ENCODE results near the gene SLC30A5. TPM values are rescaled to one million over a fixed set of nuclear protein-coding genes. Genes with fewer than 3 reads are reported as not detected.

Gene SLC30A5
- total and polyA plus RNA-seq, 9 of the 15 experiments (the other 6 are each of a cell fraction or from before 2014, with no cell fraction given) = 22.9 to 86.8 (median 62.5) TPM

DNA sequence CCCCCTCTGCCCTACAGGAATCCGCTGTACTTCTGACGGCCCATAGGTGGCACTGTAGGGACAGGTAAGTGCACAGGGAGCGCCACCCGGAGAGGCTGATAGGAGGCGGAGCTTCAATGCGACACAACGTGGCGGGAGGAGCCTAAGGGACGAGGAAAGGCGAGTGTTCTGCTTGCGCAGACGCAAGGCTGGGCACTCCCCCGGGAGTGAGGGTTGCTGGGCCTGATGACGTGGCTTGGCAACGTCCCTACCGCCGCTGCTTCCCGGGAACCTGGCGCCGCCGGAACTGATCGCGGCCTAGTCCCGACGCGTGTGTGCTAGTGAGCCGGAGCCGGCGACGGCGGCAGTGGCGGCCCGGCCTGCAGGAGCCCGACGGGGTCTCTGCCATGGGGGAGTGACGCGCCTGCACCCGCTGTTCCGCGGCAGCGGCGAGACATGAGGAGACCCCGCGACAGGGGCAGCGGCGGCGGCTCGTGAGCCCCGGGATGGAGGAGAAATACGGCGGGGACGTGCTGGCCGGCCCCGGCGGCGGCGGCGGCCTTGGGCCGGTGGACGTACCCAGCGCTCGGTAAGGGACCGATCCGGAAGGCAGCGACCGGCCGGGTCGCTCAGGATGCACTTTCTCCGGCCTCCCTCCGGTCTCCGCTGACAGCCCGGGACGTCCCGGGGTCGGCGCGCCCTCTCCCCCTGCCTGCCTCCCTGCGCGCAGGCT, at the start of gene SLC30A5 (continued):
- TF ChIP-seq, protein P1, sequence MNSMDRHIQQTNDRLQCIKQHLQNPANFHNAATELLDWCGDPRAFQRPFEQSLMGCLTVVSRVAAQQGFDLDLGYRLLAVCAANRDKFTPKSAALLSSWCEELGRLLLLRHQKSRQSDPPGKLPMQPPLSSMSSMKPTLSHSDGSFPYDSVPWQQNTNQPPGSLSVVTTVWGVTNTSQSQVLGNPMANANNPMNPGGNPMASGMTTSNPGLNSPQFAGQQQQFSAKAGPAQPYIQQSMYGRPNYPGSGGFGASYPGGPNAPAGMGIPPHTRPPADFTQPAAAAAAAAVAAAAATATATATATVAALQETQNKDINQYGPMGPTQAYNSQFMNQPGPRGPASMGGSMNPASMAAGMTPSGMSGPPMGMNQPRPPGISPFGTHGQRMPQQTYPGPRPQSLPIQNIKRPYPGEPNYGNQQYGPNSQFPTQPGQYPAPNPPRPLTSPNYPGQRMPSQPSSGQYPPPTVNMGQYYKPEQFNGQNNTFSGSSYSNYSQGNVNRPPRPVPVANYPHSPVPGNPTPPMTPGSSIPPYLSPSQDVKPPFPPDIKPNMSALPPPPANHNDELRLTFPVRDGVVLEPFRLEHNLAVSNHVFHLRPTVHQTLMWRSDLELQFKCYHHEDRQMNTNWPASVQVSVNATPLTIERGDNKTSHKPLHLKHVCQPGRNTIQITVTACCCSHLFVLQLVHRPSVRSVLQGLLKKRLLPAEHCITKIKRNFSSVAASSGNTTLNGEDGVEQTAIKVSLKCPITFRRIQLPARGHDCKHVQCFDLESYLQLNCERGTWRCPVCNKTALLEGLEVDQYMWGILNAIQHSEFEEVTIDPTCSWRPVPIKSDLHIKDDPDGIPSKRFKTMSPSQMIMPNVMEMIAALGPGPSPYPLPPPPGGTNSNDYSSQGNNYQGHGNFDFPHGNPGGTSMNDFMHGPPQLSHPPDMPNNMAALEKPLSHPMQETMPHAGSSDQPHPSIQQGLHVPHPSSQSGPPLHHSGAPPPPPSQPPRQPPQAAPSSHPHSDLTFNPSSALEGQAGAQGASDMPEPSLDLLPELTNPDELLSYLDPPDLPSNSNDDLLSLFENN (IDR thresholded peaks at IDR 0.05; ENCODE audit: low read depth in 2 of 2, low read length in 2 of 2) = 0 out of 4 replicates have a peak, but pooled peaks of 1 of the 2 experiments have one; percentile 50
- TF ChIP-seq, protein P2, sequence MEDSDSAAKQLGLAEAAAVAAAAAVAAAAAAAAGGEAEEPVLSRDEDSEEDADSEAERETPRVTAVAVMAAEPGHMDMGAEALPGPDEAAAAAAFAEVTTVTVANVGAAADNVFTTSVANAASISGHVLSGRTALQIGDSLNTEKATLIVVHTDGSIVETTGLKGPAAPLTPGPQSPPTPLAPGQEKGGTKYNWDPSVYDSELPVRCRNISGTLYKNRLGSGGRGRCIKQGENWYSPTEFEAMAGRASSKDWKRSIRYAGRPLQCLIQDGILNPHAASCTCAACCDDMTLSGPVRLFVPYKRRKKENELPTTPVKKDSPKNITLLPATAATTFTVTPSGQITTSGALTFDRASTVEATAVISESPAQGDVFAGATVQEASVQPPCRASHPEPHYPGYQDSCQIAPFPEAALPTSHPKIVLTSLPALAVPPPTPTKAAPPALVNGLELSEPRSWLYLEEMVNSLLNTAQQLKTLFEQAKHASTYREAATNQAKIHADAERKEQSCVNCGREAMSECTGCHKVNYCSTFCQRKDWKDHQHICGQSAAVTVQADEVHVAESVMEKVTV (CRISPR knock-in tag; IDR thresholded peaks at IDR 0.05) = peak; percentile 69
- TF ChIP-seq, protein P3, sequence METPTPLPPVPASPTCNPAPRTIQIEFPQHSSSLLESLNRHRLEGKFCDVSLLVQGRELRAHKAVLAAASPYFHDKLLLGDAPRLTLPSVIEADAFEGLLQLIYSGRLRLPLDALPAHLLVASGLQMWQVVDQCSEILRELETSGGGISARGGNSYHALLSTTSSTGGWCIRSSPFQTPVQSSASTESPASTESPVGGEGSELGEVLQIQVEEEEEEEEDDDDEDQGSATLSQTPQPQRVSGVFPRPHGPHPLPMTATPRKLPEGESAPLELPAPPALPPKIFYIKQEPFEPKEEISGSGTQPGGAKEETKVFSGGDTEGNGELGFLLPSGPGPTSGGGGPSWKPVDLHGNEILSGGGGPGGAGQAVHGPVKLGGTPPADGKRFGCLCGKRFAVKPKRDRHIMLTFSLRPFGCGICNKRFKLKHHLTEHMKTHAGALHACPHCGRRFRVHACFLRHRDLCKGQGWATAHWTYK (CRISPR knock-in tag; IDR thresholded peaks at IDR 0.05) = 0 out of 2 replicates have a peak, but pooled peaks have one; percentile 70
- TF ChIP-seq, protein P4, sequence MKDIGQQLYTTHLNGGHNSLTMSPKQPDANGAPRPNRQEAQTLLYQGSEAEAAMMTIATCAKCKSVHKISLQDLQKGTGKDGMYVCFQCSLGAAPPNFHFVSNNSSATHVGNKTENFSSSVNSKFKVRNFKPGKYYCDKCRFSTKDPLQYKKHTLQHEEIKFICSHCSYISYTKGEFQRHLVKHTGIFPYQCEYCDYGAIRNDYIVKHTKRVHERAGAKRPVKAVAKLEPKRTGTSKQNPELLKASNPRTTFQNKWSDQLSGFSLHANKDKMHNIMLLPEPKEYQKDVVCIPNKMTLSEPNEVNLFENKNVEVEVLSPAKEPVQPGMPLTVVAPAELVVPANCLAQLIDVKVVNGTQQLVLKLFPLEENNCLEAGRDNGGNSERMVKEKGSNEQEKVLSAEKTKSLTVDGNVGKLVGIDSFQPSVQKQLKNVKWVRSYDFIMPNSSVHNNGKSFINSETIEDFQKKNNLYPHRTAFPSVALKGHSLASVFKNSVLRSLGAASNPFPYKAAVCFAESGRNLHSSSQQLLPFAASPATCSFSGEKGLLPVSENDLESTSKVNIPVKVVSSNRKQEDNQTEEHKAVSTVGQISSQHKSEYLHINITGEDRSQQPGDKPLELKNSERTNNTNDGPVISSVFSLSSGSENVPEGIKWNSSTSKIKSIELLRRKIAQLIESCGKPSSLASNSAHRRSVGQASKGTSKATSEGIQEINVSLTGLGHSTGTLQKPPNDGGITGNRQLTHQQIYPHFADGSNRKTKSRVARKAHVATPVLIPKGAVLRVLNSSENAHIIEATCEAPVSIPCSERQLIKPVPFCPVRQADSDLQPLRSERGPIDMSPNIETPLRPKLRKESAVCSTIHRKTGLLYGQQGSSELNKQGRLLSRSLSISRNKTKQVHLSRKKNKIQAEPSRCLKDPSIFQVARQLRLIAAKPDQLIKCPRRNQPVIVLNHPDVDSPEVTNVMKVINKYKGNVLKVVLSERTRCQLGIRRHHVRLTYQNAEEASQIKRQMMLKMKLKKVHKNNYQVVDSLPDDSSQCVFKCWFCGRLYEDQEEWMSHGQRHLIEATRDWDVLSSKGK (CRISPR knock-in tag; IDR thresholded peaks at IDR 0.05) = no peak
